Thoracic aorta (tissue), 2 donors: Measurements from ENCODE around the gene CHSY1. TPM values are rescaled to one million over a fixed set of nuclear protein-coding genes. Genes with fewer than 3 reads are reported as not detected.
A peak's percentile ranks its signal among the peaks of the same experiment; 100 is the strongest.

Experiments used
- ATAC-seq: fragments of 150-250 bp; one replicate; pipeline ENCODE4 v1.8.0; 2017; ENCODE audit warnings: low read depth; ENCODE audit not compliant: insufficient number of reproducible peaks, low FRiP score
- DNase-seq: peaks from one replicate; pipeline ENCODE4 v3.0.0-alpha.2; 2020; ENCODE audit warnings: low spot score
- H3K27ac ChIP-seq, 2 donors: fragments of 200-600 bp; sonication (generic); 1 replicate in 1 of 2; 2 replicates in 1 of 2; pipeline ENCODE4 v1.5.1; 2016; ENCODE audit warnings: mild to moderate bottlenecking in 2 of 2, moderate library complexity in 2 of 2
- H3K27me3 ChIP-seq: fragments of 200-600 bp; sonication (generic); replicated peaks from 2 replicates; pipeline ENCODE4 v1.6.0; 2016; ENCODE audit warnings: mild to moderate bottlenecking; ENCODE audit not compliant: insufficient read depth
- H3K36me3 ChIP-seq: fragments of 200-600 bp; sonication (generic); one replicate; pipeline ENCODE4 v1.5.1; 2016
- H3K4me1 ChIP-seq, 2 donors: fragments of 200-600 bp; sonication (generic); 1 replicate in 1 of 2; 2 replicates in 1 of 2; pipeline versions ENCODE4 v1.5.1 to v1.6.0; 2016; ENCODE audit warnings: low read depth in 2 of 2, mild to moderate bottlenecking in 1 of 2; ENCODE audit not compliant: control insufficient read depth in 1 of 2
- H3K4me3 ChIP-seq: fragments of 200-600 bp; sonication (generic); 2 replicates; pipeline ENCODE4 v1.5.1; 2016; ENCODE audit warnings: mild to moderate bottlenecking
- H3K9me3 ChIP-seq: fragments of 200-600 bp; sonication (generic); 2 replicates; pipeline ENCODE4 v1.5.1; 2016
- total RNA-seq, 2 donors: library from RNA; depleted of rRNA; stranded (reverse); fragments of >200 nt; gene quantifications; one replicate each; pipeline versions ENCODE4 v1.1.0 to v1.2.3, GENCODE V29; 2016
- TF ChIP-seq, protein P1 (sequence below): fragments of 200-600 bp; sonication (generic); IDR thresholded peaks from one replicate; pipeline ENCODE4 v1.5.1; 2019; ENCODE audit warnings: antibody characterized with exemption

CHSY1 gene
- total RNA-seq, 2 donors from 2014 or later, result 35.7 to 153 TPM

DNA sequence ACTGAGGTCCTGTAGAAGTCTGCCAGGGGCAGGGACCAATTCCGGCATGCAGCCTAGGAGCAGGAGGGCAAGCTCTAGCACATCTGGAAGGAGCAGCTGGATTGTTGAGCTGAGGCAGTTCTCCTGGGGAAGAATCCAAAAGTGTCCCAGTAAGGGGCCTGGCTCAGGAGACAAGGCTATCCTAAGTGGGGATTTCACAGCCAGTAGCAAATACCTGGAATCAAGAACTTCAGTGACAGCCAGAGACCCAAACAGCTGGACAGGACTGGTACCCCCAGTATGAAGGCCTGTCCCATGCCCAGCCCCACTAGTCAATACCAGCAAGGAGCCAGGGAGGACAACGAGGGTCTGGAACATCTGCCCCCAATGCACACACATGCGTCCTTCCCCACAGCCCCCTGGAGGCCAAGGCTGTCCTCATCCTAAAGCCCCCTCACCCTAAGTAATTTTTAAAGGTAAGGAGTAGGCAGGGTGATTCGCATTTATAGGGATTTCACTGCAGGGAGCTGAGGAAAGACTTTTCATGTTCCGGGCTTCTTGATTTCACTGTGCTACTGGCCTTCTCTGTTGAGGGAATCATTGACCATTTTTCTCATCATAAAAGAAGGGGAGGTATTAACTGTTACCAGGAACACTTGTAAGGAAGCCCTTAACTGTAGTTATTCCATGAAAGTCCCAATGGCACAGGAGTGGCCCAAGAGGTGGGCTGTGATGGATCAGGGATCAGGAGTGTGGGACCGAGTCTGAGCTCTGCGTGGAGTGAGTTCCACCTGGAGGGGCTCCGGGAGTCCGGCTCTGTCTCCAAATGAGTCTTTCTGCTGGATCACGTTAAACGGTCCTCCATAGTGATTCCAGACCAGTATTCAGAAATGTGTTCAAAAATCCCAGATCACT lies 2.6 kb upstream of the CHSY1 start:
- peaks cover 11 to 24% of the 10 kb centered on the region in 2 donors for H3K4me1 ChIP-seq
- DNase-seq (no peak), ATAC-seq (no peak)
- no peaks in the 10 kb centered on the region for H3K27me3 ChIP-seq
- no peaks in the 10 kb centered on the region for H3K36me3 ChIP-seq
- H3K27ac ChIP-seq, result no peak overlapping the region
- H3K9me3 ChIP-seq, result no peaks in the 10 kb centered on the region
- TF ChIP-seq, protein P1, sequence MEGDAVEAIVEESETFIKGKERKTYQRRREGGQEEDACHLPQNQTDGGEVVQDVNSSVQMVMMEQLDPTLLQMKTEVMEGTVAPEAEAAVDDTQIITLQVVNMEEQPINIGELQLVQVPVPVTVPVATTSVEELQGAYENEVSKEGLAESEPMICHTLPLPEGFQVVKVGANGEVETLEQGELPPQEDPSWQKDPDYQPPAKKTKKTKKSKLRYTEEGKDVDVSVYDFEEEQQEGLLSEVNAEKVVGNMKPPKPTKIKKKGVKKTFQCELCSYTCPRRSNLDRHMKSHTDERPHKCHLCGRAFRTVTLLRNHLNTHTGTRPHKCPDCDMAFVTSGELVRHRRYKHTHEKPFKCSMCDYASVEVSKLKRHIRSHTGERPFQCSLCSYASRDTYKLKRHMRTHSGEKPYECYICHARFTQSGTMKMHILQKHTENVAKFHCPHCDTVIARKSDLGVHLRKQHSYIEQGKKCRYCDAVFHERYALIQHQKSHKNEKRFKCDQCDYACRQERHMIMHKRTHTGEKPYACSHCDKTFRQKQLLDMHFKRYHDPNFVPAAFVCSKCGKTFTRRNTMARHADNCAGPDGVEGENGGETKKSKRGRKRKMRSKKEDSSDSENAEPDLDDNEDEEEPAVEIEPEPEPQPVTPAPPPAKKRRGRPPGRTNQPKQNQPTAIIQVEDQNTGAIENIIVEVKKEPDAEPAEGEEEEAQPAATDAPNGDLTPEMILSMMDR, result no peak
- H3K4me3 ChIP-seq, result no peak overlapping the region

DNA sequence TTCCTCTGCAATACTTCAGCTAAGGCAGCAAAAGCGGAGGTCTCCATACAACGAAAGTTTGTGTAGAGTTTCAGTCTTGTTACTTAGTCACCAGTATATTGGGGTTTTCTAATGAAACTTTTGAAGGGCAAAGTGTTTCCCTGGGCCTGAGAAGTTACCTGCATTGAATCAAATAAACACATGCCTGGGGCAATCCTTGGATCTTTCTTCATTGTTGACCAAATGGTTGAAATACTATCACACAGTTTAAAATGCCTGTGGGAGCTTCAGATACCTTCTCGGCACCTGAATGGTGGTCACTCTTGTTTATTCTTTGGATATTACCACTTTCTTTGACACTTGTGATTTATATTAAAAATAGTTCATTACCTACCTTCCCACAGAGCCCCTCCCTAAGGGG lies 988 bp upstream of the CHSY1 start:
- H3K9me3 ChIP-seq, result no peaks in the 10 kb centered on the region
- ATAC-seq, result no peak
- TF ChIP-seq, protein P1, result no peak

DNA sequence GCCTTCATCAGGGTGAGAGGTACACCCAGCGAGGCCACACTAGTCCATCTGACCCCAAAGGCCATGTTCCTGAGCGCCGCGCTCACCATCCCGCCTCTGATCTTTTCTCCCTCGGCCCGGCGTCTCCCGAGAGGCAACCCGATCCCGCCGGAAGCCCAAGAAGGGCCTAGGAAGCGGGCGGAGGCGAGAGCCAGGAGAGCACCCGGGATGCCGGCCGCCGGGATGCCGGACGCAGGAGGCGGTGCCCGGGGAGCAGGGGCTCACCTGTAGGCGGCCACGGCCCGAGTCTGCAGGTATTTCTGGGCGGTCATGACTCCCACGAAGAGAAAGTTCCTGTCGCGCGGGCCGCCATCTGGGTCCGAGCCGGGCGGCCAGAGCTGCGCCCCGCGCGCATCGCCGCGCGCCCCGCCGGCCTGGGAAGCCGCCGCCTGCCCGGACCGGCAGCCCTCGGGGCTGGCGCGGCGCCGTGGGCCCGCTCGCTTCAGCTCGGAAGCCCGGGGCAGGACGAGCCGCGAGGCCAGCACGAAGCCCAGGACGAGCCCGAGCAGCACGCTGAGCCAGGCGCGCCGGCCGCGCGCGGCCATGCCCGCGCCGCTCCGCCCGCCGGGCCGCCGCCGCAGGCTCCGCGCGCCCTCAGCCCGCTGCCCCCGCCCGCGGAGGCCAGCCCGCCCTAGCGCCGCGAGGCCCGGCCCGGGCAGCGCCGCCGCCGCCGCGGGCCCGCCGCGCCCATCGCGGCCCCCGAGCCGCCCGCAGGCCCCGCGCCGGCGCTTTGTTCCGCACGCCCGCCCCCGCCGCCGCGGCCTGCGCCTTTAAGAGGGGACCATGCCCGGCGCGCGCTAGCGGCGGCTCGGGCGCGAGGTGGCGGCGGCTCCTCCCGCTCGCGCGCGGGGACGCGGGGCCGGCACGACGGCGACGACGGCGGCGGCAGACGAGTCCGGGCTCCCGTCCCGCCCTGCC lies 697 bp downstream of the CHSY1 start:
- no peak for DNase-seq
- peak; percentile 35 for ATAC-seq
- Histone ChIP-seq H3K9me3 (no peaks in the 10 kb centered on the region), H3K27me3 (no peaks in the 10 kb centered on the region), H3K4me3 (peak overlapping the region; percentile 84), H3K27ac (peak overlapping the region; percentile 84 to 86), H3K4me1 (peaks cover 38 to 57% of the 10 kb centered on the region in 2 donors), H3K36me3 (no peaks in the 10 kb centered on the region)
- TF ChIP-seq, protein P1, result no peak

More for the DNA sequence above, 988 bp upstream of the CHSY1 start:
- H3K4me3 ChIP-seq, result peak overlapping the region; percentile 82
- no peak for DNase-seq
- H3K4me1 ChIP-seq, result peaks cover 24 to 40% of the 10 kb centered on the region in 2 donors
- H3K36me3 ChIP-seq, result no peaks in the 10 kb centered on the region
- no peaks in the 10 kb centered on the region for H3K27me3 ChIP-seq
- H3K27ac ChIP-seq, result peak overlapping the region; percentile 82 to 84

DNA sequence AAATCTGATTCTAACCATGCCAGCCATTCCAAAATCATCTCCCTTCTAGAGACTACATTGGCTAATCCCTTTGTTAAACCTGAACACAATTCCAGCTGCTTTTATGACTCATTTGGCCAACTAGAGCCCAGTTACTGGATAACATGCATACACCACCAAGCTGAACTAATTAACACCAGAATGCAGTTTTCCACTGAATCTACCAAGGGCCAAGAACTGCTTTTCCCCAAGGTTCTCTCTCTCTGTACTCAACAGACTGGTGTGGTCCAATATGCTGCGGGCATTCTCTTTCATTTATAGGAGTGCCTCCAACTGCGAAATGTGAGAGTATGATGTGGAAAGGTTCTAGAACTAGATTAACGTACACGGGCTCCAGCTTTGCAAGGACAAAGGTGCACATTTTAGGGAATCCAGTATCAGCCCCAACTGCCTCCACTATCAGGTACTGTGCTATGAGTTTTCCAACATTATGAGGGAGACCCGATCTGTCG lies 1.5 kb downstream of the CHSY1 start:
- H3K27ac ChIP-seq, result peak overlapping the region; percentile 70 to 86
- H3K27me3 ChIP-seq, result no peaks in the 10 kb centered on the region
- TF ChIP-seq, protein P1, result no peak
- H3K4me1 ChIP-seq, result peaks cover 46 to 65% of the 10 kb centered on the region in 2 donors
- ATAC-seq (no peak), DNase-seq (no peak)
- H3K9me3 ChIP-seq, result no peaks in the 10 kb centered on the region
- no peaks in the 10 kb centered on the region for H3K36me3 ChIP-seq
- peak overlapping the region; percentile 84 for H3K4me3 ChIP-seq
